RPMI7951 (cell line): ENCODE data around the gene PDE9A. TPM values are rescaled to one million over a fixed set of nuclear protein-coding genes. Genes with fewer than 3 reads are reported as not detected.

Source experiments
- total RNA-seq: library from RNA; depleted of rRNA; stranded (reverse); fragments of >200 nt; shearing (Covaris generic); gene quantifications from 2 replicates; pipeline ENCODE4 v1.2.3, GENCODE V29; 2014; rRNA removed

Gene PDE9A
- total RNA-seq, 1 experiment from 2014 or later, result not detected

Other genes starting within 250 kb of the PDE9A start
- not detected in 2 replicates for gene UBASH3A, start 249.7 kb upstream of the PDE9A start, total RNA-seq
- 0.12 TPM in 1 of 2 replicates, not detected in the other for gene RSPH1, start 157.4 kb upstream of the PDE9A start, total RNA-seq
- gene SLC37A1, start 139.8 kb upstream of the PDE9A start, total RNA-seq, result 0.24 TPM in 1 of 2 replicates, not detected in the other
- 4.8 and 10.8 TPM in 2 replicates for gene WDR4, start 225.9 kb downstream of the PDE9A start, total RNA-seq
- gene NDUFV3, start 239.7 kb downstream of the PDE9A start, total RNA-seq, result 23.1 and 27.4 TPM in 2 replicates